Measurements from ENCODE around the gene LGI4. TPM values are rescaled to one million over a fixed set of nuclear protein-coding genes. Genes with fewer than 3 reads are reported as not detected.

The LGI4 gene
- total and polyA plus RNA-seq, 11 donors: 2.2 to 15.1 (median 6.0) TPM

DNA sequence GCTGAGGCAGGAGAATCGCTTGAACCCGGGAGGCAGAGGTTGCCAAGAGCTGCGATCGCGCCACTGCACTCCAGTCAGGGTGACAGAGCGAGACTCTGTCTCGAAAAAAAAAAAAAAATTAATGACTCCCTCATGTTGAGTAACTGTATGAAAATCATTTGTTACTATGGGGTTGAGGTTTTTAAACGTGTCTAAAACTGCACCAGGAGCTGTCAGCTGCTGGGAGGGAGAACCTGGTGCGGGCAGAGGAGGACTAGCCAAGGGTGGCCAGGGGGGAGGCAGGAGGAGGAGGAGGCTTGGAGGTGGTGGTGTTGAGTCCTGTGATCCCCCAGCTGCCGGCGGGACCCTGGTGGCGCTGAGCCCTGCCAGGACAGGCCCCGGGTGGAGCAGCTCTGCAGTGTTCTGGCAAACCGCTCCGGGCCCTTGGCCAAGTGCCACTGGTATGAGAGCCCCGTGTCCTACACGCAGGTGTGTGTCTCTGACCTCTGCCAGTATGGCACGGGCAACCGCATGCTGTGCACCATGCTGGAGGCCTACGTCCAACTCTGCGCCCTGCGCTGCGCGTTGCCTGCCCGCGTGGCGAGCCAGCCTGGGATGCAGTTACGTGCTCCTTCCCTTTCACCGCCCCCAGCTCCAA is 36.3 kb downstream of the LGI4 start:
- no peak overlapping the region for H3K4me3 ChIP-seq
- H3K27me3 ChIP-seq: no peaks in the 10 kb centered on the region
- intact Hi-C loops (cut with DNase I): loop anchor here in 1 of 10 donors (5.0 kb wide), 1 partner anchor 121 kb away; no protein-coding TSS in a partner anchor
- no peaks in the 10 kb centered on the region for H3K9me3 ChIP-seq
- peak in 4 of 5 donors; percentile 38 to 65 (median 54) for DNase-seq
- H3K27ac ChIP-seq: no peak overlapping the region
- 65 to 71% (median 68%) methylated on average over 29 of the region's 29 CpGs for whole genome bisulfite sequencing, 4 donors
- no peaks in the 10 kb centered on the region for H3K36me3 ChIP-seq
- peaks cover 0 to 5% (median 0%) of the 10 kb centered on the region in 12 donors for H3K4me1 ChIP-seq
- TF ChIP-seq, protein P1, sequence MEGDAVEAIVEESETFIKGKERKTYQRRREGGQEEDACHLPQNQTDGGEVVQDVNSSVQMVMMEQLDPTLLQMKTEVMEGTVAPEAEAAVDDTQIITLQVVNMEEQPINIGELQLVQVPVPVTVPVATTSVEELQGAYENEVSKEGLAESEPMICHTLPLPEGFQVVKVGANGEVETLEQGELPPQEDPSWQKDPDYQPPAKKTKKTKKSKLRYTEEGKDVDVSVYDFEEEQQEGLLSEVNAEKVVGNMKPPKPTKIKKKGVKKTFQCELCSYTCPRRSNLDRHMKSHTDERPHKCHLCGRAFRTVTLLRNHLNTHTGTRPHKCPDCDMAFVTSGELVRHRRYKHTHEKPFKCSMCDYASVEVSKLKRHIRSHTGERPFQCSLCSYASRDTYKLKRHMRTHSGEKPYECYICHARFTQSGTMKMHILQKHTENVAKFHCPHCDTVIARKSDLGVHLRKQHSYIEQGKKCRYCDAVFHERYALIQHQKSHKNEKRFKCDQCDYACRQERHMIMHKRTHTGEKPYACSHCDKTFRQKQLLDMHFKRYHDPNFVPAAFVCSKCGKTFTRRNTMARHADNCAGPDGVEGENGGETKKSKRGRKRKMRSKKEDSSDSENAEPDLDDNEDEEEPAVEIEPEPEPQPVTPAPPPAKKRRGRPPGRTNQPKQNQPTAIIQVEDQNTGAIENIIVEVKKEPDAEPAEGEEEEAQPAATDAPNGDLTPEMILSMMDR (IDR thresholded peaks at IDR 0.05): no peak
- TF ChIP-seq POLR2A (IDR thresholded peaks at IDR 0.05): no peak
- ATAC-seq: peak; percentile 55 to 70 (median 66)

GRCh38 chr19:35095667-35096368 is 39.0 kb downstream of the LGI4 start:
- TF ChIP-seq POLR2A (IDR thresholded peaks at IDR 0.05): no peak
- TF ChIP-seq, protein P1 (IDR thresholded peaks at IDR 0.05): no peak
- DNase-seq: peak in 1 of 5 donors; percentile 35
- intact Hi-C loops (cut with DNase I): loop anchor here in 1 of 10 donors (5.0 kb wide), 1 partner anchor 119 kb away; no protein-coding TSS in a partner anchor

DNA sequence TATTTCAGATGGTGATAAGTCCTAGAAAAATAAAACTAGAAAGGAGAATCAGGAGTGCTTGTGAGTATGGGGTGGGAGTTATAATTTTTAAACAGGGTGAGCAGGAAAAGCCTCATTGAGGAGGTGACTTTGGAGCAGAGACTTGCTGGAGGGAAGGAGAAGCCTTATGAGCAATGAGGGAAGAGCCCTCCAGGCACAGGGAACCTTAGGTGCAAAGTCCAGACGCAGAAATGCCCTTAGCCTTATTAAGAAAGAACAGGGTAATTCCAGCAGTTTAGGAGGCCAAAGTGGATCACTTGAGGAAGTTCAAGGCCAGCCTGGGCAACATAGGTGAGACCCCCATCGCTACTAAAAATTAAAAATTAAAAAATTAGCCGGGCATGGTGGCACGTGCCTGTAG is 40.2 kb downstream of the LGI4 start:
- Histone ChIP-seq H3K4me1 (peaks cover 0 to 14% (median 4%) of the 10 kb centered on the region in 12 donors), H3K27ac (no peak overlapping the region), H3K9me3 (no peaks in the 10 kb centered on the region), H3K36me3 (no peaks in the 10 kb centered on the region), H3K27me3 (peaks cover 0 to 25% (median 6%) of the 10 kb centered on the region in 9 donors), H3K4me3 (no peak overlapping the region)
- WGBS, 4 donors: 86 to 96% (median 94%) methylated on average over 4 of the region's 4 CpGs
- ATAC-seq: no peak
- intact Hi-C loops (cut with DNase I): loop anchor here in 4 of 10 donors (5.0 kb wide), 3 partner anchors 47 to 122 kb away; no protein-coding TSS in a partner anchor
- peak in 1 of 5 donors; percentile 1 for DNase-seq
- no peak for TF ChIP-seq POLR2A (IDR thresholded peaks at IDR 0.05)
- TF ChIP-seq, protein P1 (IDR thresholded peaks at IDR 0.05): no peak

More at GRCh38 chr19:35095667-35096368, 39.0 kb downstream of the LGI4 start:
- Histone ChIP-seq H3K27me3 (peaks cover 0 to 17% (median 4%) of the 10 kb centered on the region in 9 donors), H3K4me3 (no peak overlapping the region), H3K4me1 (peaks cover 0 to 7% (median 1%) of the 10 kb centered on the region in 12 donors), H3K36me3 (no peaks in the 10 kb centered on the region), H3K9me3 (no peaks in the 10 kb centered on the region), H3K27ac (no peak overlapping the region)
- no peak for ATAC-seq
- WGBS, 4 donors: 67 to 77% (median 74%) methylated on average over 8 of the region's 8 CpGs
